ENCODE data around the gene HS6ST2.

Gene HS6ST2

GRCh38 chrX:132676561-132677186 lies 281.8 kb downstream of the HS6ST2 start:
- DNase-seq (ENCODE audit: low read depth, low spot score), result no peak

- no peak for DNase-seq (ENCODE audit: low read depth, low spot score)
Measured at GRCh38 chrX:132676102-132676501, 282.3 kb downstream of the HS6ST2 start.

GRCh38 chrX:132673331-132673730 lies 285.1 kb downstream of the HS6ST2 start:
- DNase-seq (ENCODE audit: low read depth, low spot score), result no peak

GRCh38 chrX:132671229-132671641 lies 287.2 kb downstream of the HS6ST2 start:
- DNase-seq (ENCODE audit: low read depth, low spot score), result no peak

GRCh38 chrX:132669142-132669541 lies 289.3 kb downstream of the HS6ST2 start:
- no peak for DNase-seq (ENCODE audit: low read depth, low spot score)

GRCh38 chrX:132668178-132668577 lies 290.3 kb downstream of the HS6ST2 start:
- no peak for DNase-seq (ENCODE audit: low read depth, low spot score)

- DNase-seq (ENCODE audit: low read depth, low spot score), result no peak
Measured at GRCh38 chrX:132665676-132666075, 292.8 kb downstream of the HS6ST2 start.

- no peak for DNase-seq (ENCODE audit: low read depth, low spot score)
Measured at GRCh38 chrX:132664273-132664672, 294.2 kb downstream of the HS6ST2 start.

GRCh38 chrX:132662844-132663243 lies 295.6 kb downstream of the HS6ST2 start:
- DNase-seq (ENCODE audit: low read depth, low spot score), result no peak

GRCh38 chrX:132657876-132658275 lies 300.6 kb downstream of the HS6ST2 start:
- no peak for DNase-seq (ENCODE audit: low read depth, low spot score)

- DNase-seq (ENCODE audit: low read depth, low spot score), result no peak
Measured at GRCh38 chrX:132652871-132653270, 305.6 kb downstream of the HS6ST2 start.

- DNase-seq (ENCODE audit: low read depth, low spot score), result no peak
Measured at GRCh38 chrX:132651421-132652086, 306.9 kb downstream of the HS6ST2 start.

GRCh38 chrX:132648895-132649294 lies 309.5 kb downstream of the HS6ST2 start:
- DNase-seq (ENCODE audit: low read depth, low spot score), result no peak

- no peak for DNase-seq (ENCODE audit: low read depth, low spot score)
Measured at GRCh38 chrX:132639446-132639845, 319.0 kb downstream of the HS6ST2 start.

GRCh38 chrX:132638313-132638712 lies 320.1 kb downstream of the HS6ST2 start:
- DNase-seq (ENCODE audit: low read depth, low spot score), result no peak

- DNase-seq (ENCODE audit: low read depth, low spot score), result no peak
Measured at GRCh38 chrX:132636080-132636479, 322.3 kb downstream of the HS6ST2 start.

- DNase-seq (ENCODE audit: low read depth, low spot score), result no peak
Measured at GRCh38 chrX:132634521-132634920, 323.9 kb downstream of the HS6ST2 start.

- no peak for DNase-seq (ENCODE audit: low read depth, low spot score)
Measured at GRCh38 chrX:132631579-132632232, 326.7 kb downstream of the HS6ST2 start.

- no peak for DNase-seq (ENCODE audit: low read depth, low spot score)
Measured at GRCh38 chrX:132624466-132624865, 334.0 kb downstream of the HS6ST2 start.

GRCh38 chrX:132623942-132624341 lies 334.5 kb downstream of the HS6ST2 start:
- no peak for DNase-seq (ENCODE audit: low read depth, low spot score)

- no peak for DNase-seq (ENCODE audit: low read depth, low spot score)
Measured at GRCh38 chrX:132623300-132623699, 335.1 kb downstream of the HS6ST2 start.

- no peak for DNase-seq (ENCODE audit: low read depth, low spot score)
Measured at GRCh38 chrX:132622130-132622529, 336.3 kb downstream of the HS6ST2 start.

GRCh38 chrX:132618810-132619209 lies 339.6 kb downstream of the HS6ST2 start:
- DNase-seq (ENCODE audit: low read depth, low spot score), result no peak
